Neural cell (in vitro differentiated cells): ENCODE measurements around the gene C18orf32. TPM values are rescaled to one million over a fixed set of nuclear protein-coding genes. Genes with fewer than 3 reads are reported as not detected.

ENCODE experiments used
- H2AFZ ChIP-seq: fragments of 200-600, 300-800 bp; sonication (generic), shearing (Covaris generic); 2 replicates; pipeline ENCODE4 v1.6.0; 2014; ENCODE audit warnings: low read depth, mild to moderate bottlenecking, antibody characterized with exemption, low read length, moderate library complexity
- H3F3A ChIP-seq: fragments of 200-600 bp; shearing (Covaris generic); 2 replicates; pipeline ENCODE4 v1.6.1; 2016; ENCODE audit warnings: mild to moderate bottlenecking, moderate library complexity, mixed read lengths, antibody characterized with exemption, low read length; ENCODE audit not compliant: insufficient read depth, poor library complexity, severe bottlenecking
- H3K27ac ChIP-seq: fragments of 200-600, 300-800 bp; sonication (generic), shearing (Covaris generic); 2 replicates; pipeline ENCODE4 v1.5.1; 2014; ENCODE audit warnings: mild to moderate bottlenecking, low read length, moderate library complexity
- H3K27me3 ChIP-seq: fragments of 300-800, 200-600 bp; sonication (generic), shearing (Covaris generic); 2 replicates; pipeline ENCODE4 v1.6.0; 2014; ENCODE audit warnings: mild to moderate bottlenecking, low read depth, low read length, moderate library complexity; ENCODE audit not compliant: insufficient read depth
- H3K36me3 ChIP-seq: fragments of 300-800, 200-600 bp; sonication (generic), shearing (Covaris generic); 2 replicates; pipeline ENCODE4 v1.5.1; 2014; ENCODE audit warnings: mild to moderate bottlenecking, antibody characterized with exemption, low read length, moderate library complexity; ENCODE audit not compliant: insufficient read depth
- H3K4me2 ChIP-seq: fragments of 300-800, 200-600 bp; sonication (generic), shearing (Covaris generic); 2 replicates; pipeline ENCODE4 v1.6.0; 2014; ENCODE audit warnings: mild to moderate bottlenecking, low read length
- H3K4me3 ChIP-seq: fragments of 300-800, 200-600 bp; sonication (generic), shearing (Covaris generic); 2 replicates; pipeline ENCODE4 v1.5.1; 2014; ENCODE audit warnings: mild to moderate bottlenecking, low read length, moderate library complexity
- H3K79me2 ChIP-seq: fragments of 200-600 bp; shearing (Covaris generic); replicated peaks from 2 replicates; pipeline ENCODE4 v1.6.0; 2014; ENCODE audit warnings: mild to moderate bottlenecking, low read length, moderate library complexity; ENCODE audit not compliant: insufficient read depth
- H3K9ac ChIP-seq: fragments of 300-800, 200-600 bp; sonication (generic), shearing (Covaris generic); 2 replicates; pipeline ENCODE4 v1.6.1; 2016; ENCODE audit warnings: mild to moderate bottlenecking, low read length, mixed read lengths
- H3K9me2 ChIP-seq: fragments of 200-600 bp; shearing (Covaris generic); 2 replicates; pipeline ENCODE4 v1.6.1; 2016; ENCODE audit warnings: mild to moderate bottlenecking, low read length, mixed read lengths; ENCODE audit not compliant: insufficient read depth
- H3K9me3 ChIP-seq: fragments of 200-600, 300-800 bp; sonication (generic), shearing (Covaris generic); 2 replicates; pipeline ENCODE4 v1.6.1; 2016; ENCODE audit warnings: mild to moderate bottlenecking, mixed run types, low read length, moderate library complexity, mixed read lengths
- H4K20me1 ChIP-seq: fragments of 200-600 bp; shearing (Covaris generic); 2 replicates; pipeline ENCODE4 v1.6.1; 2016; ENCODE audit warnings: mild to moderate bottlenecking, mixed run types; ENCODE audit not compliant: insufficient read depth
- CTCF ChIP-seq: fragments of 450-650 bp; IDR thresholded peaks from 2 replicates; pipeline ENCODE4 v1.5.1; 2014; ENCODE audit warnings: antibody characterized with exemption, mild to moderate bottlenecking, moderate library complexity; ENCODE audit not compliant: poor library complexity, severe bottlenecking
- EP300 ChIP-seq: fragments of 450-650 bp; conservative IDR thresholded peaks from 2 replicates; pipeline ENCODE4 v1.6.1; 2014; ENCODE audit warnings: antibody characterized with exemption, mild to moderate bottlenecking, moderate library complexity; ENCODE audit not compliant: poor library complexity, severe bottlenecking
- EZH2 ChIP-seq: fragments of 200-600, 300-800 bp; shearing (Covaris generic), sonication (generic); IDR thresholded peaks from 2 replicates; pipeline ENCODE4 v1.6.1; 2014; ENCODE audit warnings: antibody characterized with exemption, low read length, borderline replicate concordance, mild to moderate bottlenecking; ENCODE audit not compliant: insufficient read depth, poor library complexity, severe bottlenecking
- MXI1 ChIP-seq: fragments of 450-650 bp; conservative IDR thresholded peaks from 2 replicates; pipeline ENCODE4 v1.6.1; 2014; ENCODE audit warnings: antibody characterized with exemption, mild to moderate bottlenecking; ENCODE audit not compliant: poor library complexity, severe bottlenecking
- POLR2AphosphoS5 ChIP-seq: IDR thresholded peaks from 2 replicates; pipeline ENCODE4 v1.6.1; 2012
- RAD21 ChIP-seq: fragments of 450-650 bp; conservative IDR thresholded peaks from 2 replicates; pipeline ENCODE4 v1.6.1; 2014; ENCODE audit warnings: antibody characterized with exemption, mild to moderate bottlenecking, moderate library complexity
- SMC3 ChIP-seq: fragments of 450-650 bp; conservative IDR thresholded peaks from 2 replicates; pipeline ENCODE4 v1.6.1; 2014; ENCODE audit warnings: antibody characterized with exemption, mild to moderate bottlenecking, moderate library complexity; ENCODE audit not compliant: poor library complexity
- TAF1 ChIP-seq: IDR thresholded peaks from 2 replicates; pipeline ENCODE4 v1.6.1; 2012; ENCODE audit warnings: low read depth
- polyA plus RNA-seq: library from polyadenylated mRNA; depleted of rRNA; stranded (reverse); fragments of >200 nt; gene quantifications from 2 replicates; pipeline ENCODE4 v1.2.3, GENCODE V29; 2014
- TF ChIP-seq, protein P1 (sequence below): IDR thresholded peaks from 2 replicates; pipeline ENCODE4 v1.6.1; 2012; ENCODE audit warnings: borderline replicate concordance

Gene C18orf32
- polyA plus RNA-seq, 1 donor from 2014 or later = 594 TPM

- Histone ChIP-seq H3K9ac (peak overlapping the region; percentile 94), H3K36me3 (peaks cover 7% of the 10 kb centered on the region), H3K9me2 (no peaks in the 10 kb centered on the region), H3K79me2 (peaks cover 24% of the 10 kb centered on the region), H3K9me3 (no peaks in the 10 kb centered on the region), H3F3A (peaks cover 10% of the 10 kb centered on the region), H2AFZ (peak overlapping the region; percentile 46), H3K4me2 (peak overlapping the region; percentile 76), H3K27ac (peak overlapping the region; percentile 91), H3K4me3 (peak overlapping the region; percentile 84), H3K27me3 (no peaks in the 10 kb centered on the region), H4K20me1 (no peaks in the 10 kb centered on the region)
- no peak for TF ChIP-seq EP300
- TF ChIP-seq EZH2 = no peak
Observed at GRCh38 chr18:49487711-49488310, 777 bp upstream of the C18orf32 start.

DNA sequence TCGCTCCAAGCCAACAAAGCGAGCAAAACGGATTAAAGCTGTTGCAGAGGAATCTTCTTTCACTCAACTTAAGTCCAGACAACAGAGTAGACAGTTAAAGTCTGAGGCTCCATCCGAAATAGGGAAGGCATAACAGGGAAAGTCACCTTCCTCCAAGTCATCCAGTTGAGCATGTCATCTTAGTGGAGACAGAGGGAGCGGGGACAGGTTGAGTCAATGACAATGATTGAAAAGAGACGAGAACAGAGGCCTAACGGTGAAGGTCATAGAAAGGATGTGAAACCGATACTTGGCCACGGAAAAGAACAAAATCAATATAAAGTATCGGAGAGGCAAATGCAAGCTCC, 455 bp downstream of the C18orf32 start:
- no peaks in the 10 kb centered on the region for H3K27me3 ChIP-seq
- H3K36me3 ChIP-seq = peaks cover 13% of the 10 kb centered on the region
- H3K9ac ChIP-seq = peak overlapping the region; percentile 94
- H4K20me1 ChIP-seq = no peaks in the 10 kb centered on the region
- peaks cover 24% of the 10 kb centered on the region for H3K79me2 ChIP-seq
- H3K4me3 ChIP-seq = peak overlapping the region; percentile 84
- peaks cover 10% of the 10 kb centered on the region for H3F3A ChIP-seq
- peak overlapping the region; percentile 91 for H3K27ac ChIP-seq
- peak overlapping the region; percentile 100 for H2AFZ ChIP-seq
- peak overlapping the region; percentile 95 for H3K4me2 ChIP-seq
- no peaks in the 10 kb centered on the region for H3K9me3 ChIP-seq
- no peaks in the 10 kb centered on the region for H3K9me2 ChIP-seq
- TF ChIP-seq POLR2AphosphoS5 (no peak), MXI1 (no peak), TAF1 (no peak), RAD21 (peak; percentile 18), CTCF (no peak), EP300 (no peak)
- TF ChIP-seq, protein P1, sequence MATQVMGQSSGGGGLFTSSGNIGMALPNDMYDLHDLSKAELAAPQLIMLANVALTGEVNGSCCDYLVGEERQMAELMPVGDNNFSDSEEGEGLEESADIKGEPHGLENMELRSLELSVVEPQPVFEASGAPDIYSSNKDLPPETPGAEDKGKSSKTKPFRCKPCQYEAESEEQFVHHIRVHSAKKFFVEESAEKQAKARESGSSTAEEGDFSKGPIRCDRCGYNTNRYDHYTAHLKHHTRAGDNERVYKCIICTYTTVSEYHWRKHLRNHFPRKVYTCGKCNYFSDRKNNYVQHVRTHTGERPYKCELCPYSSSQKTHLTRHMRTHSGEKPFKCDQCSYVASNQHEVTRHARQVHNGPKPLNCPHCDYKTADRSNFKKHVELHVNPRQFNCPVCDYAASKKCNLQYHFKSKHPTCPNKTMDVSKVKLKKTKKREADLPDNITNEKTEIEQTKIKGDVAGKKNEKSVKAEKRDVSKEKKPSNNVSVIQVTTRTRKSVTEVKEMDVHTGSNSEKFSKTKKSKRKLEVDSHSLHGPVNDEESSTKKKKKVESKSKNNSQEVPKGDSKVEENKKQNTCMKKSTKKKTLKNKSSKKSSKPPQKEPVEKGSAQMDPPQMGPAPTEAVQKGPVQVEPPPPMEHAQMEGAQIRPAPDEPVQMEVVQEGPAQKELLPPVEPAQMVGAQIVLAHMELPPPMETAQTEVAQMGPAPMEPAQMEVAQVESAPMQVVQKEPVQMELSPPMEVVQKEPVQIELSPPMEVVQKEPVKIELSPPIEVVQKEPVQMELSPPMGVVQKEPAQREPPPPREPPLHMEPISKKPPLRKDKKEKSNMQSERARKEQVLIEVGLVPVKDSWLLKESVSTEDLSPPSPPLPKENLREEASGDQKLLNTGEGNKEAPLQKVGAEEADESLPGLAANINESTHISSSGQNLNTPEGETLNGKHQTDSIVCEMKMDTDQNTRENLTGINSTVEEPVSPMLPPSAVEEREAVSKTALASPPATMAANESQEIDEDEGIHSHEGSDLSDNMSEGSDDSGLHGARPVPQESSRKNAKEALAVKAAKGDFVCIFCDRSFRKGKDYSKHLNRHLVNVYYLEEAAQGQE = no peak

DNA sequence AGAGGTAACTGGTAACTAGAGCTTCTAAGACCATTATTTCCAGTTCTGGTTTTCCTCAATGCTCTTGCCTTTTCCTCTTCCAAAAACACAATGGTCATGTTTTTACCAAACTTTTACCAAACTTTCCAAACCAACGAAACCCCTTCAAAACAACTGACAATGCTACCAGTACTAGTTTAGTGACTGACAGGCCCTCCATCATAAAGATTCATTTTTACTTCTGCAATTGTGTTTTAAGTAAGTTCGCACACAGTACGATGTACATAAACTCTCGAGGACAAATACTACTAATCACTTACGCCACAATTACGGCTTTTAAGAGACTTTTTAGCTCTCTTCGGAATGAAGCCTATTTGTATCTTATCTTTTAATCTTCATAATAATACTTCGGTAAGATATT, 900 bp downstream of the C18orf32 start:
- peaks cover 24% of the 10 kb centered on the region for H3K79me2 ChIP-seq
- TF ChIP-seq POLR2AphosphoS5 = no peak
- no peak for TF ChIP-seq RAD21
- TF ChIP-seq EZH2 = no peak
- TF ChIP-seq SMC3 = no peak
- no peaks in the 10 kb centered on the region for H3K27me3 ChIP-seq
- H3K4me3 ChIP-seq = peak overlapping the region; percentile 84
- H3K27ac ChIP-seq = peak overlapping the region; percentile 91
- peaks cover 8% of the 10 kb centered on the region for H3F3A ChIP-seq
- H3K9me2 ChIP-seq = no peaks in the 10 kb centered on the region
- H3K36me3 ChIP-seq = peaks cover 13% of the 10 kb centered on the region
- H3K9ac ChIP-seq = peak overlapping the region; percentile 94
- peak overlapping the region; percentile 95 for H3K4me2 ChIP-seq
- H3K9me3 ChIP-seq = no peaks in the 10 kb centered on the region
- H2AFZ ChIP-seq = peak overlapping the region; percentile 100
- no peaks in the 10 kb centered on the region for H4K20me1 ChIP-seq
